IMR-90 (cell line): ENCODE data around the gene VSIR. TPM values are rescaled to one million over a fixed set of nuclear protein-coding genes. Genes with fewer than 3 reads are reported as not detected.

Experiments used
- ATAC-seq: fragments of 200-7000 bp; cut with Tn5 transposase; 2 replicates; pipeline ENCODE4 v1.9.1; 2020; ENCODE audit warnings: low read depth, mild to moderate bottlenecking, moderate library complexity
- BruUV-seq: library from RNA; stranded (reverse); fragments of 400-500 nt; replicated peaks from 2 replicates; lab custom pipeline; 2021; lab: Mats Ljungman, UMichigan
- CTCF ChIA-PET: fragments of 300-600 bp; formaldehyde crosslinking; extraction: SDS; loops from one replicate; lab custom pipeline; 2021; ENCODE audit warnings: antibody characterized with exemption; lab: Yijun Ruan, JAX
- POLR2A ChIA-PET: fragments of 300-600 bp; sonication (Branson Sonifier 250); formaldehyde crosslinking; loops from one replicate; lab custom pipeline; 2022; ENCODE audit warnings: antibody characterized with exemption; ENCODE audit not compliant: unreplicated experiment; lab: Charles Lee
- DNase-seq: peaks from one replicate; pipeline ENCODE4 v3.0.0; 2013
- H2AFZ ChIP-seq: replicated peaks from 2 replicates; pipeline ENCODE3; 2013; ENCODE audit warnings: low read length, mild to moderate bottlenecking; ENCODE audit not compliant: poor library complexity
- H2AK5ac ChIP-seq: 2 replicates; pipeline ENCODE4 v1.6.1; 2013; ENCODE audit warnings: low read depth, low read length, inconsistent platforms
- H2AK9ac ChIP-seq: replicated peaks from 2 replicates; pipeline ENCODE3; 2013; ENCODE audit warnings: mild to moderate bottlenecking, low read depth, low read length, moderate library complexity; ENCODE audit not compliant: poor library complexity
- H2BK120ac ChIP-seq: 2 replicates; pipeline ENCODE4 v1.6.1; 2013; ENCODE audit warnings: low read depth, low read length, inconsistent platforms
- H2BK15ac ChIP-seq: 3 replicates; pipeline ENCODE4 v1.6.1; 2013; ENCODE audit warnings: low read depth, low read length, inconsistent platforms
- H2BK20ac ChIP-seq: 2 replicates; pipeline ENCODE4 v1.6.1; 2013; ENCODE audit warnings: low read depth, mild to moderate bottlenecking, inconsistent platforms, low read length, moderate library complexity
- H2BK5ac ChIP-seq: 2 replicates; pipeline ENCODE4 v1.6.1; 2013; ENCODE audit warnings: mild to moderate bottlenecking, low read depth, low read length, inconsistent platforms; ENCODE audit not compliant: poor library complexity, severe bottlenecking
- H3K14ac ChIP-seq: replicated peaks from 2 replicates; pipeline ENCODE4 v1.6.1; 2013; ENCODE audit warnings: low read depth, low read length, inconsistent platforms
- H3K18ac ChIP-seq: 2 replicates; pipeline ENCODE4 v1.6.1; 2013; ENCODE audit warnings: low read depth, low read length, control low read depth
- H3K23ac ChIP-seq: 2 replicates; pipeline ENCODE4 v1.6.1; 2013; ENCODE audit warnings: low read depth, low read length, inconsistent platforms
- H3K27ac ChIP-seq: 2 replicates; pipeline ENCODE4 v1.5.1; 2013; ENCODE audit warnings: mild to moderate bottlenecking, control low read depth, low read length; ENCODE audit not compliant: insufficient read depth
- H3K27me3 ChIP-seq: 2 replicates; pipeline ENCODE4 v1.6.1; 2013; ENCODE audit warnings: low read length; ENCODE audit not compliant: control insufficient read depth, insufficient read depth
- H3K36me3 ChIP-seq: 2 replicates; pipeline ENCODE4 v1.6.1; 2013; ENCODE audit warnings: low read length, mixed read lengths; ENCODE audit not compliant: control insufficient read depth, insufficient read depth
- H3K4ac ChIP-seq: 2 replicates; pipeline ENCODE4 v1.6.1; 2013; ENCODE audit warnings: low read depth, low read length, inconsistent platforms
- H3K4me1 ChIP-seq: 2 replicates; pipeline ENCODE4 v1.6.1; 2013; ENCODE audit warnings: low read length, mixed read lengths; ENCODE audit not compliant: control insufficient read depth, insufficient read depth
- H3K4me2 ChIP-seq: 2 replicates; pipeline ENCODE4 v1.6.1; 2013; ENCODE audit warnings: low read depth, mild to moderate bottlenecking, control low read depth, low read length, moderate library complexity
- H3K4me3 ChIP-seq: 2 replicates; pipeline ENCODE4 v1.5.1; 2013; ENCODE audit warnings: low read depth, mild to moderate bottlenecking, control low read depth, low read length, moderate library complexity; ENCODE audit not compliant: insufficient read depth
- H3K56ac ChIP-seq: 2 replicates; pipeline ENCODE4 v1.6.1; 2013; ENCODE audit warnings: low read length, inconsistent platforms; ENCODE audit not compliant: insufficient read depth; ENCODE audit errors: extremely low read depth
- H3K79me1 ChIP-seq, 2 experiments: 2 replicates each; pipeline ENCODE4 v1.6.1; 2013; ENCODE audit warnings: low read length in 2 of 2, inconsistent platforms in 1 of 2, low read depth in 1 of 2
- H3K9ac ChIP-seq: 2 replicates; pipeline ENCODE4 v1.6.1; 2013; ENCODE audit warnings: low read depth, low read length, control low read depth
- H3K9me1 ChIP-seq: 2 replicates; pipeline ENCODE4 v1.6.1; 2013; ENCODE audit warnings: low read length, inconsistent platforms; ENCODE audit not compliant: insufficient read depth
- H3K9me3 ChIP-seq: 2 replicates; pipeline ENCODE4 v1.6.1; 2013; ENCODE audit warnings: low read length; ENCODE audit not compliant: control insufficient read depth, insufficient read depth
- H4K20me1 ChIP-seq: 2 replicates; pipeline ENCODE4 v1.6.1; 2013; ENCODE audit warnings: low read length, inconsistent platforms; ENCODE audit not compliant: insufficient read depth
- H4K5ac ChIP-seq: 2 replicates; pipeline ENCODE4 v1.6.1; 2013; ENCODE audit warnings: mild to moderate bottlenecking, low read depth, low read length, control low read depth
- H4K8ac ChIP-seq, 2 experiments: 2 replicates each; pipeline ENCODE4 v1.6.1; 2013; ENCODE audit warnings: low read depth in 2 of 2, low read length in 2 of 2, control low read depth in 1 of 2, inconsistent platforms in 1 of 2
- H4K91ac ChIP-seq: 2 replicates; pipeline ENCODE4 v1.6.1; 2013; ENCODE audit warnings: low read depth, low read length, inconsistent platforms; ENCODE audit not compliant: insufficient read depth
- BHLHE40 ChIP-seq: fragments of 150-350 bp; IDR thresholded peaks from 2 replicates; pipeline ENCODE4 v1.6.1; 2016; ENCODE audit warnings: mild to moderate bottlenecking, low read depth, low read length
- CEBPB ChIP-seq: IDR thresholded peaks from 2 replicates; pipeline ENCODE4 v1.6.1; 2012; ENCODE audit warnings: low read depth, low read length, improper control_type of control experiment
- CHD1 ChIP-seq: IDR thresholded peaks from 2 replicates; pipeline ENCODE4 v1.6.1; 2012; ENCODE audit warnings: low read depth, low read length, improper control_type of control experiment
- FOS ChIP-seq: fragments of 150-350 bp; IDR thresholded peaks from 2 replicates; pipeline ENCODE4 v1.6.1; 2016; ENCODE audit warnings: low read depth, low read length
- MAFK ChIP-seq: IDR thresholded peaks from 2 replicates; pipeline ENCODE4 v1.6.1; 2012; ENCODE audit warnings: low read depth, low read length, improper control_type of control experiment
- MAZ ChIP-seq: IDR thresholded peaks from 2 replicates; pipeline ENCODE4 v1.6.1; 2012; ENCODE audit warnings: low read depth, mild to moderate bottlenecking, low read length, improper control_type of control experiment, moderate library complexity, borderline replicate concordance
- MXI1 ChIP-seq: IDR thresholded peaks from 2 replicates; pipeline ENCODE4 v1.6.1; 2012; ENCODE audit warnings: low read depth, mild to moderate bottlenecking, low read length, moderate library complexity, borderline replicate concordance
- NFE2L2 ChIP-seq: fragments of 150-350 bp; IDR thresholded peaks from 2 replicates; pipeline ENCODE4 v1.6.1; 2016; ENCODE audit warnings: low read depth, mild to moderate bottlenecking, low read length
- POLR2A ChIP-seq: IDR thresholded peaks from 2 replicates; pipeline ENCODE4 v1.6.1; 2012; ENCODE audit warnings: mild to moderate bottlenecking, low read depth, low read length
- RAD21 ChIP-seq: IDR thresholded peaks from 2 replicates; pipeline ENCODE4 v1.6.1; 2012; ENCODE audit warnings: low read length, improper control_type of control experiment
- RFX5 ChIP-seq: IDR thresholded peaks from 2 replicates; pipeline ENCODE4 v1.8.0; 2012; ENCODE audit warnings: low read depth, mild to moderate bottlenecking, low read length, moderate library complexity
- SMC3 ChIP-seq: fragments of 150-350 bp; IDR thresholded peaks from 2 replicates; pipeline ENCODE4 v1.6.1; 2016; ENCODE audit warnings: low read depth, mild to moderate bottlenecking, antibody characterized with exemption, low read length, moderate library complexity
- WGBS, 2 experiments: methylation state at CpG; one replicate each; pipeline versions ENCODE4 v1.1.5 to v1.1.7; 2013; ENCODE audit warnings: missing lambda C conversion rate in 2 of 2; ENCODE audit not compliant: insufficient read length in 1 of 2; ENCODE audit errors: extremely low coverage in 2 of 2; 5-methylcytosine and 5-hydroxymethylcytosine counted together
- dilution Hi-C: fragments of 300-500 bp; cut with HindIII; formaldehyde crosslinking; loops from one replicate; pipeline ENCODE4 v1.14.3; 2018; ENCODE audit warnings: low sequenced_read_pairs; ENCODE audit not compliant: unreplicated experiment
- in situ Hi-C: fragments of 300-500 bp; cut with MboI; formaldehyde crosslinking; loops from 3 replicates; pipeline ENCODE4 v1.14.3; 2019; ENCODE audit warnings: low sequenced_read_pairs, inconsistent platforms, mixed read lengths
- intact Hi-C: fragments of 100-400 bp; cut with micrococcal nuclease; formaldehyde crosslinking; loops from 2 replicates; pipeline ENCODE4 v1.10.0; 2022
- polyA plus RNA-seq, 3 experiments: library from polyadenylated mRNA; depleted of rRNA; stranded (reverse); fragments of >200 nt; gene quantifications; 2 replicates each; pipeline ENCODE4 v1.2.3, GENCODE V29; 2012; ENCODE audit warnings: low replicate concordance in 1 of 3
- total RNA-seq: library from RNA; depleted of rRNA; stranded (reverse); fragments of >200 nt; gene quantifications from 2 replicates; pipeline ENCODE4 v1.2.3, GENCODE V29; 2012
- TF ChIP-seq, protein P1 (sequence below): fragments of 150-350 bp; IDR thresholded peaks from 2 replicates; pipeline ENCODE4 v1.6.1; 2016; ENCODE audit warnings: low read depth, mild to moderate bottlenecking, low read length, moderate library complexity, borderline replicate concordance
- TF ChIP-seq, protein P2 (sequence below): fragments of 150-350 bp; IDR thresholded peaks from 2 replicates; pipeline ENCODE4 v1.6.1; 2017; ENCODE audit warnings: mild to moderate bottlenecking, antibody characterized with exemption, low read length, low read depth
- TF ChIP-seq, protein P3 (sequence below): conservative IDR thresholded peaks from 2 replicates; pipeline ENCODE4 v1.5.1; 2012; ENCODE audit warnings: mild to moderate bottlenecking, low read depth, low read length, improper control_type of control experiment

VSIR gene
- total and polyA plus RNA-seq, 2 of the 4 experiments (the other 2 are of a cell fraction) = 5.0 to 23.8 TPM

DNA sequence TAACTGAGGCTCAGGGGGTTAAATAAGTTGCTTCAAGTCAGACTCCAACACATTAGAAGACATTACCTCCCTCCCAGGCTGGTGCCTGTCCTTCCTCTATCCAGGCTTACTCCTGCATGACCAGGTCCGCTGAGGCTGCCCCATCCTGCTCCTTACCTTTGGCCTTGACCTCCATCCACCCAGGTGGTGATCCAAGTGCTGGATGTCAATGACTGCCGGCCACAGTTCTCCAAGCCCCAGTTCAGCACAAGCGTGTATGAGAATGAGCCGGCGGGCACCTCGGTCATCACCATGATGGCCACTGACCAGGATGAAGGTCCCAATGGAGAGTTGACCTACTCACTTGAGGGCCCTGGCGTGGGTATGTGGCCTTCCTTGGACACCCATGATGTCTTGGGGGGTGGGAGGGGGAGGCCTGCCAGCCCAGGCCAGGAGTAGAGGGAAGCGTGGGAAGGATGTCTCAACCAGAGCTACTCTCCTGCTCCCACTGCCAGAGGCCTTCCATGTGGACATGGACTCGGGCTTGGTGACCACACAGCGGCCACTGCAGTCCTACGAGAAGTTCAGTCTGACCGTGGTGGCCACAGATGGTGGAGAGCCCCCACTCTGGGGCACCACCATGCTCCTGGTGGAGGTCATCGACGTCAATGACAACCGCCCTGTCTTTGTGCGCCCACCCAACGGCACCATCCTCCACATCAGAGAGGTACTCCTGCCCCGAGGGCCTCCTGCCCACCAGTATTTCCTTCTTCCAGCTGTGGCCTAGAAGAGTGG lies 29.6 kb upstream of the VSIR start:
- no peak overlapping the region for H2AFZ ChIP-seq
- 88% methylated on average over 7 of the region's 18 CpGs; no CpG with 5 or more reads in 1 of the 2 experiments for WGBS, 2 experiments
- no peak overlapping the region for H2BK120ac ChIP-seq
- H3K36me3 ChIP-seq = no peaks in the 10 kb centered on the region
- dilution Hi-C loops = no loop called here
- POLR2A ChIA-PET = no interaction called here
- no peaks in the 10 kb centered on the region for H3K79me1 ChIP-seq
- no peak overlapping the region for H3K14ac ChIP-seq
- no TSS peak for BruUV-seq
- H3K9ac ChIP-seq = no peak overlapping the region
- H2BK20ac ChIP-seq = no peak overlapping the region
- CTCF ChIA-PET = no interaction called here
- H4K91ac ChIP-seq = no peak overlapping the region
- no peak overlapping the region for H3K4me3 ChIP-seq
- no peaks in the 10 kb centered on the region for H3K4me1 ChIP-seq
- H3K18ac ChIP-seq = no peak overlapping the region
- H4K20me1 ChIP-seq = no peaks in the 10 kb centered on the region
- H3K4me2 ChIP-seq = no peak overlapping the region
- H2AK5ac ChIP-seq = no peak overlapping the region
- no peaks in the 10 kb centered on the region for H3K9me1 ChIP-seq
- peaks cover 33% of the 10 kb centered on the region for H3K27me3 ChIP-seq
- TF ChIP-seq, protein P1, sequence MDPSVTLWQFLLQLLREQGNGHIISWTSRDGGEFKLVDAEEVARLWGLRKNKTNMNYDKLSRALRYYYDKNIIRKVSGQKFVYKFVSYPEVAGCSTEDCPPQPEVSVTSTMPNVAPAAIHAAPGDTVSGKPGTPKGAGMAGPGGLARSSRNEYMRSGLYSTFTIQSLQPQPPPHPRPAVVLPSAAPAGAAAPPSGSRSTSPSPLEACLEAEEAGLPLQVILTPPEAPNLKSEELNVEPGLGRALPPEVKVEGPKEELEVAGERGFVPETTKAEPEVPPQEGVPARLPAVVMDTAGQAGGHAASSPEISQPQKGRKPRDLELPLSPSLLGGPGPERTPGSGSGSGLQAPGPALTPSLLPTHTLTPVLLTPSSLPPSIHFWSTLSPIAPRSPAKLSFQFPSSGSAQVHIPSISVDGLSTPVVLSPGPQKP = no peak
- TF ChIP-seq CEBPB = no peak
- TF ChIP-seq, protein P2, sequence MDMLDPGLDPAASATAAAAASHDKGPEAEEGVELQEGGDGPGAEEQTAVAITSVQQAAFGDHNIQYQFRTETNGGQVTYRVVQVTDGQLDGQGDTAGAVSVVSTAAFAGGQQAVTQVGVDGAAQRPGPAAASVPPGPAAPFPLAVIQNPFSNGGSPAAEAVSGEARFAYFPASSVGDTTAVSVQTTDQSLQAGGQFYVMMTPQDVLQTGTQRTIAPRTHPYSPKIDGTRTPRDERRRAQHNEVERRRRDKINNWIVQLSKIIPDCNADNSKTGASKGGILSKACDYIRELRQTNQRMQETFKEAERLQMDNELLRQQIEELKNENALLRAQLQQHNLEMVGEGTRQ = no peak
- TF ChIP-seq RAD21 = no peak
- no peak for TF ChIP-seq SMC3
- TF ChIP-seq CHD1 = no peak
- TF ChIP-seq POLR2A = no peak
- no peak for TF ChIP-seq FOS
- TF ChIP-seq RFX5 = no peak
- no peak for TF ChIP-seq NFE2L2
- TF ChIP-seq, protein P3, sequence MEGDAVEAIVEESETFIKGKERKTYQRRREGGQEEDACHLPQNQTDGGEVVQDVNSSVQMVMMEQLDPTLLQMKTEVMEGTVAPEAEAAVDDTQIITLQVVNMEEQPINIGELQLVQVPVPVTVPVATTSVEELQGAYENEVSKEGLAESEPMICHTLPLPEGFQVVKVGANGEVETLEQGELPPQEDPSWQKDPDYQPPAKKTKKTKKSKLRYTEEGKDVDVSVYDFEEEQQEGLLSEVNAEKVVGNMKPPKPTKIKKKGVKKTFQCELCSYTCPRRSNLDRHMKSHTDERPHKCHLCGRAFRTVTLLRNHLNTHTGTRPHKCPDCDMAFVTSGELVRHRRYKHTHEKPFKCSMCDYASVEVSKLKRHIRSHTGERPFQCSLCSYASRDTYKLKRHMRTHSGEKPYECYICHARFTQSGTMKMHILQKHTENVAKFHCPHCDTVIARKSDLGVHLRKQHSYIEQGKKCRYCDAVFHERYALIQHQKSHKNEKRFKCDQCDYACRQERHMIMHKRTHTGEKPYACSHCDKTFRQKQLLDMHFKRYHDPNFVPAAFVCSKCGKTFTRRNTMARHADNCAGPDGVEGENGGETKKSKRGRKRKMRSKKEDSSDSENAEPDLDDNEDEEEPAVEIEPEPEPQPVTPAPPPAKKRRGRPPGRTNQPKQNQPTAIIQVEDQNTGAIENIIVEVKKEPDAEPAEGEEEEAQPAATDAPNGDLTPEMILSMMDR = no peak
- no peak for TF ChIP-seq MXI1
- no peak for TF ChIP-seq MAFK
- TF ChIP-seq BHLHE40 = no peak
- no peak for TF ChIP-seq MAZ
- no peak overlapping the region for H3K4ac ChIP-seq
- in situ Hi-C loops = no loop called here
- no peak overlapping the region for H2BK5ac ChIP-seq
- H3K56ac ChIP-seq = no peak overlapping the region
- ATAC-seq (no peak), DNase-seq (no peak)
- H3K27ac ChIP-seq = no peak overlapping the region
- H4K5ac ChIP-seq = no peak overlapping the region
- no peak overlapping the region for H2AK9ac ChIP-seq
- no peak overlapping the region for H4K8ac ChIP-seq
- H2BK15ac ChIP-seq = no peak overlapping the region
- intact Hi-C loops = no loop called here
- H3K9me3 ChIP-seq = no peaks in the 10 kb centered on the region
- H3K23ac ChIP-seq = no peak overlapping the region
